Muscle of leg (tissue), 11 donors: Measurements from ENCODE around the gene CA12. TPM values are rescaled to one million over a fixed set of nuclear protein-coding genes. Genes with fewer than 3 reads are reported as not detected.

Source experiments
- DNase-seq: peaks from one replicate; pipeline ENCODE4 v3.0.0; 2013
- H3K27ac ChIP-seq: one replicate; pipeline ENCODE4 v1.5.1; 2013; ENCODE audit warnings: mild to moderate bottlenecking, low read length, control low read depth
- H3K27me3 ChIP-seq: one replicate; pipeline ENCODE4 v1.6.1; 2013; ENCODE audit warnings: low read length; ENCODE audit not compliant: control insufficient read depth, insufficient read depth
- H3K36me3 ChIP-seq: one replicate; pipeline ENCODE4 v1.6.1; 2013; ENCODE audit warnings: low read length; ENCODE audit not compliant: control insufficient read depth, insufficient read depth
- H3K4me1 ChIP-seq: one replicate; pipeline ENCODE4 v1.6.1; 2013; ENCODE audit warnings: low read length; ENCODE audit not compliant: control insufficient read depth, insufficient read depth
- H3K4me3 ChIP-seq: one replicate; pipeline ENCODE4 v1.5.1; 2013; ENCODE audit warnings: low read length, control low read depth
- H3K9me3 ChIP-seq: replicated peaks from 2 replicates; pipeline ENCODE4 v1.6.1; 2013; ENCODE audit warnings: low read depth, low read length; ENCODE audit not compliant: control insufficient read depth
- WGBS: methylation state at CpG from one replicate; pipeline ENCODE4 v1.1.5; 2013; ENCODE audit warnings: missing lambda C conversion rate; ENCODE audit not compliant: insufficient coverage; 5-methylcytosine and 5-hydroxymethylcytosine counted together
- polyA plus RNA-seq, 8 donors: library from polyadenylated mRNA; unstranded; fragments of 120-200 nt; gene quantifications; one replicate each; pipeline versions ENCODE4 v1.2.1 to v1.2.3, GENCODE V29; 2013; ENCODE audit warnings: inconsistent platforms in 1 of 8, low replicate concordance in 1 of 8; ENCODE audit not compliant: insufficient read length in 8 of 8, insufficient read depth in 1 of 8
- total RNA-seq: library from RNA; stranded (reverse); fragments of 120-200 nt; gene quantifications from one replicate; pipeline ENCODE4 v1.2.4, GENCODE V29; 2013

Gene CA12
- total and polyA plus RNA-seq, 9 donors: 0.46 to 2.9 (median 1.4) TPM

- no CpG with 5 or more reads among the region's 3 CpGs for WGBS
- Histone ChIP-seq H3K27me3 (no peaks in the 10 kb centered on the region), H3K9me3 (no peaks in the 10 kb centered on the region), H3K27ac (no peak overlapping the region), H3K36me3 (peaks cover 5% of the 10 kb centered on the region), H3K4me1 (no peaks in the 10 kb centered on the region), H3K4me3 (no peak overlapping the region)
- DNase-seq: no peak
Observed at GRCh38 chr15:63294359-63294758, 87.3 kb downstream of the CA12 start.

- Histone ChIP-seq H3K4me3 (no peak overlapping the region), H3K27ac (no peak overlapping the region), H3K9me3 (no peaks in the 10 kb centered on the region), H3K4me1 (no peaks in the 10 kb centered on the region), H3K36me3 (peaks cover 3% of the 10 kb centered on the region), H3K27me3 (no peaks in the 10 kb centered on the region)
- WGBS: 88% methylated on average over 4 of the region's 5 CpGs
- no peak for DNase-seq
Observed at GRCh38 chr15:63292771-63293170, 88.9 kb downstream of the CA12 start.

- Histone ChIP-seq H3K27ac (no peak overlapping the region), H3K4me1 (no peaks in the 10 kb centered on the region), H3K4me3 (no peak overlapping the region), H3K36me3 (peaks cover 4% of the 10 kb centered on the region), H3K9me3 (no peaks in the 10 kb centered on the region), H3K27me3 (no peaks in the 10 kb centered on the region)
- DNase-seq: no peak
- WGBS: no CpG with 5 or more reads among the region's 3 CpGs
Observed at GRCh38 chr15:63292241-63292640, 89.4 kb downstream of the CA12 start.

- no peak overlapping the region for H3K4me3 ChIP-seq
- no peak overlapping the region for H3K27ac ChIP-seq
- peak; percentile 35 for DNase-seq
- no peaks in the 10 kb centered on the region for H3K4me1 ChIP-seq
- peaks cover 8% of the 10 kb centered on the region for H3K36me3 ChIP-seq
- no peaks in the 10 kb centered on the region for H3K27me3 ChIP-seq
- H3K9me3 ChIP-seq: no peaks in the 10 kb centered on the region
Observed at GRCh38 chr15:63291507-63291906, 90.1 kb downstream of the CA12 start.

- Histone ChIP-seq H3K4me3 (no peak overlapping the region), H3K4me1 (no peaks in the 10 kb centered on the region), H3K27me3 (no peaks in the 10 kb centered on the region), H3K27ac (no peak overlapping the region), H3K9me3 (no peaks in the 10 kb centered on the region), H3K36me3 (peaks cover 8% of the 10 kb centered on the region)
- peak; percentile 83 for DNase-seq
- no CpG with 5 or more reads among the region's 4 CpGs for WGBS
Observed at GRCh38 chr15:63288778-63289378, 92.8 kb downstream of the CA12 start.

GRCh38 chr15:63288342-63288741, 93.3 kb downstream of the CA12 start:
- Histone ChIP-seq H3K4me3 (no peak overlapping the region), H3K4me1 (no peaks in the 10 kb centered on the region), H3K36me3 (peaks cover 8% of the 10 kb centered on the region), H3K9me3 (no peaks in the 10 kb centered on the region), H3K27ac (no peak overlapping the region), H3K27me3 (no peaks in the 10 kb centered on the region)
- WGBS: no CpG with 5 or more reads among the region's 1 CpG
- no peak for DNase-seq

- Histone ChIP-seq H3K4me3 (no peak overlapping the region), H3K27ac (no peak overlapping the region), H3K27me3 (no peaks in the 10 kb centered on the region), H3K4me1 (no peaks in the 10 kb centered on the region), H3K36me3 (peaks cover 11% of the 10 kb centered on the region), H3K9me3 (no peaks in the 10 kb centered on the region)
- DNase-seq: no peak
- 73% methylated on average over 2 of the region's 2 CpGs for WGBS
Observed at GRCh38 chr15:63287109-63287508, 94.5 kb downstream of the CA12 start.

GRCh38 chr15:63284335-63284734, 97.3 kb downstream of the CA12 start:
- no peak for DNase-seq
- H3K36me3 ChIP-seq: peaks cover 15% of the 10 kb centered on the region
- H3K27ac ChIP-seq: no peak overlapping the region
- H3K4me3 ChIP-seq: no peak overlapping the region
- no peaks in the 10 kb centered on the region for H3K4me1 ChIP-seq
- no peaks in the 10 kb centered on the region for H3K9me3 ChIP-seq
- H3K27me3 ChIP-seq: no peaks in the 10 kb centered on the region
- WGBS: 100% methylated on average over 3 of the region's 6 CpGs

- DNase-seq: no peak
- peaks cover 15% of the 10 kb centered on the region for H3K36me3 ChIP-seq
Observed at GRCh38 chr15:63283126-63283525, 98.5 kb downstream of the CA12 start.

GRCh38 chr15:63277893-63278456, 103.7 kb downstream of the CA12 start:
- peak overlapping the region; percentile 90 for H3K4me3 ChIP-seq
- DNase-seq: peak; percentile 46
- peak overlapping the region; percentile 76 for H3K27ac ChIP-seq
- no peaks in the 10 kb centered on the region for H3K9me3 ChIP-seq
- H3K27me3 ChIP-seq: no peaks in the 10 kb centered on the region
- H3K36me3 ChIP-seq: peaks cover 5% of the 10 kb centered on the region
- H3K4me1 ChIP-seq: peaks cover 7% of the 10 kb centered on the region
- 10% methylated on average over 9 of the region's 17 CpGs for WGBS

More at GRCh38 chr15:63283126-63283525, 98.5 kb downstream of the CA12 start:
- Histone ChIP-seq H3K4me3 (no peak overlapping the region), H3K27me3 (no peaks in the 10 kb centered on the region), H3K4me1 (peaks cover 2% of the 10 kb centered on the region), H3K9me3 (no peaks in the 10 kb centered on the region), H3K27ac (no peak overlapping the region)
- WGBS: no CpG with 5 or more reads among the region's 9 CpGs
